BE2C (cell line): ENCODE data around the gene SLC22A17.
"Not testable (repeated sequence)": the region's sequence is repeated elsewhere in the genome, so short reads cannot be mapped to it uniquely, and the experiment has no call there.

ENCODE experiments used
- DNase-seq: peaks from one replicate; pipeline ENCODE4 v3.0.0-alpha.2; 2020
- H3K27me3 ChIP-seq: fragments of 250-450 bp; sonication (Bioruptor Pico); 2 replicates; pipeline ENCODE4 v1.5.1; 2020; ENCODE audit warnings: mild to moderate bottlenecking
- H3K36me3 ChIP-seq: fragments of 250-450 bp; sonication (Bioruptor Pico); 2 replicates; pipeline ENCODE4 v1.5.1; 2020; ENCODE audit warnings: mild to moderate bottlenecking
- H3K4me1 ChIP-seq: fragments of 250-450 bp; sonication (Bioruptor Pico); 2 replicates; pipeline ENCODE4 v1.5.1; 2020
- H3K4me3 ChIP-seq: 2 replicates; pipeline ENCODE4 v1.5.1; 2011; ENCODE audit warnings: low read depth, low read length
- H3K9me3 ChIP-seq: fragments of 250-450 bp; sonication (Bioruptor Pico); 2 replicates; pipeline ENCODE4 v1.5.1; 2020
- CTCF ChIP-seq: IDR thresholded peaks from 2 replicates; pipeline ENCODE4 v1.5.1; 2012; ENCODE audit warnings: mild to moderate bottlenecking, low read depth, low read length

SLC22A17 gene

GRCh38 chr14:23396781-23397407 is 44.2 kb upstream of the SLC22A17 start:
- Histone ChIP-seq H3K4me3 (no peak overlapping the region), H3K4me1 (no peaks in the 10 kb centered on the region), H3K36me3 (no peaks in the 10 kb centered on the region), H3K9me3 (no peaks in the 10 kb centered on the region), H3K27me3 (peaks cover 9% of the 10 kb centered on the region)
- no peak for DNase-seq
- no peak for TF ChIP-seq CTCF

- no peak for TF ChIP-seq CTCF
- H3K27me3 ChIP-seq = peaks cover 14% of the 10 kb centered on the region; the same call in 1 of the 2 replicates
- no peaks in the 10 kb centered on the region for H3K36me3 ChIP-seq
- no peaks in the 10 kb centered on the region for H3K4me1 ChIP-seq
- H3K9me3 ChIP-seq = no peaks in the 10 kb centered on the region
- no peak overlapping the region for H3K4me3 ChIP-seq
- DNase-seq = no peak
These were observed 43.4 kb upstream of the SLC22A17 start for GRCh38 chr14:23396126-23396525.

- no peak for TF ChIP-seq CTCF
- Histone ChIP-seq H3K9me3 (no peaks in the 10 kb centered on the region), H3K4me1 (no peaks in the 10 kb centered on the region), H3K4me3 (no peak overlapping the region), H3K36me3 (no peaks in the 10 kb centered on the region), H3K27me3 (peaks cover 20% of the 10 kb centered on the region)
- no peak for DNase-seq
These were observed 39.9 kb upstream of the SLC22A17 start for GRCh38 chr14:23392613-23393012.

GRCh38 chr14:23389871-23390270 is 37.2 kb upstream of the SLC22A17 start:
- H3K4me3 ChIP-seq, DNase-seq, H3K4me1 ChIP-seq, H3K36me3 ChIP-seq, H3K9me3 ChIP-seq: not testable (repeated sequence)
- peaks cover 27% of the 10 kb centered on the region for H3K27me3 ChIP-seq

GRCh38 chr14:23389396-23389795 is 36.7 kb upstream of the SLC22A17 start:
- Histone ChIP-seq H3K4me3 (no peak overlapping the region), H3K4me1 (no peaks in the 10 kb centered on the region), H3K36me3 (no peaks in the 10 kb centered on the region), H3K27me3 (peaks cover 22% of the 10 kb centered on the region), H3K9me3 (no peaks in the 10 kb centered on the region)
- no peak for DNase-seq
- TF ChIP-seq CTCF = no peak

- Histone ChIP-seq H3K4me1 (no peaks in the 10 kb centered on the region), H3K9me3 (no peaks in the 10 kb centered on the region), H3K4me3 (no peak overlapping the region), H3K27me3 (peaks cover 22% of the 10 kb centered on the region), H3K36me3 (no peaks in the 10 kb centered on the region)
- TF ChIP-seq CTCF = no peak
- no peak for DNase-seq
These were observed 36.3 kb upstream of the SLC22A17 start for GRCh38 chr14:23388996-23389395.
